ENCODE results near the gene TCERG1L.

GRCh38 chr10:131223422-131223821 lies 88.1 kb downstream of the TCERG1L start:
- TF ChIP-seq CTCF (IDR thresholded peaks at IDR 0.05), result no peak
- TF ChIP-seq POLR2AphosphoS5 (IDR thresholded peaks at IDR 0.05; ENCODE audit: insufficient read depth in 1 of 2, low read depth in 1 of 2), result no peak
- no peak for TF ChIP-seq POLR2A (IDR thresholded peaks at IDR 0.05)
